ENCODE data around the gene TUBA3E.
"Not testable (repeated sequence)": the region's sequence is repeated elsewhere in the genome, so short reads cannot be mapped to it uniquely, and the experiment has no call there.

- TF ChIP-seq EZH2 (IDR thresholded peaks at IDR 0.05; ENCODE audit: insufficient read depth, poor library complexity, severe bottlenecking); EZH2phosphoT487 (IDR thresholded peaks at IDR 0.05; ENCODE audit: insufficient read depth, low read depth): not testable (repeated sequence)
These were observed 9.3 kb downstream of the TUBA3E start for GRCh38 chr2:130188958-130189357.

Data from GM23248 (cell line).